Subcutaneous abdominal adipose tissue (tissue), 5 donors: ENCODE measurements around the gene EPB41.

Source experiments
- H3K27ac ChIP-seq: one replicate; pipeline ENCODE4 v1.7.0; 2013; ENCODE audit warnings: low read depth, mild to moderate bottlenecking, inconsistent platforms, low read length, moderate library complexity
- H3K27me3 ChIP-seq, 5 donors: one replicate each; pipeline ENCODE4 v1.7.0; 2013; ENCODE audit warnings: low read length in 5 of 5, inconsistent platforms in 1 of 5; ENCODE audit not compliant: control insufficient read depth in 5 of 5, insufficient read depth in 4 of 5
- H3K36me3 ChIP-seq, 5 donors: one replicate each; pipeline ENCODE4 v1.7.0; 2013; ENCODE audit warnings: low read length in 5 of 5; ENCODE audit not compliant: control insufficient read depth in 5 of 5, insufficient read depth in 5 of 5
- H3K4me1 ChIP-seq, 5 donors: one replicate each; pipeline ENCODE4 v1.7.0; 2013; ENCODE audit warnings: low read length in 5 of 5, mild to moderate bottlenecking in 3 of 5, moderate library complexity in 1 of 5; ENCODE audit not compliant: control insufficient read depth in 5 of 5, insufficient read depth in 5 of 5
- H3K4me3 ChIP-seq, 5 donors: one replicate each; pipeline ENCODE4 v1.7.0; 2013; ENCODE audit warnings: low read length in 5 of 5, low read depth in 1 of 5
- H3K9ac ChIP-seq, 5 donors: one replicate each; pipeline ENCODE4 v1.7.0; 2013; ENCODE audit warnings: low read length in 5 of 5, mild to moderate bottlenecking in 4 of 5, moderate library complexity in 3 of 5
- H3K9me3 ChIP-seq, 5 donors: one replicate each; pipeline ENCODE4 v1.7.0; 2013; ENCODE audit warnings: low read length in 5 of 5; ENCODE audit not compliant: control insufficient read depth in 5 of 5
- donor health status: healthy.
- donor health status: healthy.
- donor health status: healthy.
- donor health status: healthy.
- donor health status: healthy.

The EPB41 gene

GRCh38 chr1:28890435-28890834 is 23.9 kb upstream of the EPB41 start:
- H3K4me3 ChIP-seq = no peak overlapping the region
- H3K4me1 ChIP-seq = peaks cover 4 to 50% (median 25%) of the 10 kb centered on the region in 5 donors
- H3K27me3 ChIP-seq = no peaks in the 10 kb centered on the region
- H3K9me3 ChIP-seq = no peaks in the 10 kb centered on the region
- H3K27ac ChIP-seq = peak overlapping the region; percentile 1
- no peak overlapping the region for H3K9ac ChIP-seq
- peaks cover 0 to 4% (median 0%) of the 10 kb centered on the region in 5 donors for H3K36me3 ChIP-seq

GRCh38 chr1:28890836-28891235 is 23.5 kb upstream of the EPB41 start:
- Histone ChIP-seq H3K9me3 (no peaks in the 10 kb centered on the region), H3K4me3 (no peak overlapping the region), H3K9ac (no peak overlapping the region), H3K4me1 (peaks cover 4 to 46% (median 25%) of the 10 kb centered on the region in 5 donors), H3K36me3 (peaks cover 0 to 4% (median 0%) of the 10 kb centered on the region in 5 donors), H3K27me3 (no peaks in the 10 kb centered on the region), H3K27ac (peak overlapping the region; percentile 1)

GRCh38 chr1:28891256-28891655 is 23.1 kb upstream of the EPB41 start:
- Histone ChIP-seq H3K4me3 (no peak overlapping the region), H3K27me3 (no peaks in the 10 kb centered on the region), H3K9me3 (no peaks in the 10 kb centered on the region), H3K36me3 (peaks cover 0 to 4% (median 0%) of the 10 kb centered on the region in 5 donors), H3K27ac (peak overlapping the region; percentile 1), H3K9ac (no peak overlapping the region), H3K4me1 (peaks cover 4 to 43% (median 23%) of the 10 kb centered on the region in 5 donors)

GRCh38 chr1:28893403-28894102 is 20.8 kb upstream of the EPB41 start:
- H3K9me3 ChIP-seq = no peaks in the 10 kb centered on the region
- peaks cover 0 to 4% (median 0%) of the 10 kb centered on the region in 5 donors for H3K36me3 ChIP-seq
- H3K4me1 ChIP-seq = peaks cover 0 to 39% (median 20%) of the 10 kb centered on the region in 5 donors
- H3K27me3 ChIP-seq = no peaks in the 10 kb centered on the region
- no peak overlapping the region for H3K4me3 ChIP-seq
- no peak overlapping the region for H3K27ac ChIP-seq
- peak overlapping the region in 2 of 5 donors; percentile 32 to 44 for H3K9ac ChIP-seq

GRCh38 chr1:28894785-28895184 is 19.6 kb upstream of the EPB41 start:
- Histone ChIP-seq H3K9ac (peak overlapping the region in 1 of 5 donors; percentile 44), H3K4me1 (peaks cover 2 to 46% (median 27%) of the 10 kb centered on the region in 5 donors), H3K4me3 (no peak overlapping the region), H3K9me3 (no peaks in the 10 kb centered on the region), H3K36me3 (peaks cover 0 to 4% (median 0%) of the 10 kb centered on the region in 5 donors), H3K27ac (peak overlapping the region; percentile 22), H3K27me3 (no peaks in the 10 kb centered on the region)

- H3K4me3 ChIP-seq = no peak overlapping the region
- H3K36me3 ChIP-seq = peaks cover 0 to 4% (median 0%) of the 10 kb centered on the region in 5 donors
- H3K9me3 ChIP-seq = no peaks in the 10 kb centered on the region
- peaks cover 2 to 50% (median 34%) of the 10 kb centered on the region in 5 donors for H3K4me1 ChIP-seq
- H3K27ac ChIP-seq = no peak overlapping the region
- no peaks in the 10 kb centered on the region for H3K27me3 ChIP-seq
- peak overlapping the region in 1 of 5 donors; percentile 22 for H3K9ac ChIP-seq
Measured at GRCh38 chr1:28895896-28896608, 18.3 kb upstream of the EPB41 start.

- Histone ChIP-seq H3K27ac (no peak overlapping the region), H3K9me3 (no peaks in the 10 kb centered on the region), H3K4me3 (no peak overlapping the region), H3K4me1 (peaks cover 2 to 46% (median 34%) of the 10 kb centered on the region in 5 donors), H3K27me3 (no peaks in the 10 kb centered on the region), H3K9ac (peak overlapping the region in 2 of 5 donors; percentile 20 to 22), H3K36me3 (peaks cover 0 to 4% (median 0%) of the 10 kb centered on the region in 5 donors)
Measured at GRCh38 chr1:28896609-28896986, 17.8 kb upstream of the EPB41 start.

GRCh38 chr1:28897789-28898188 is 16.6 kb upstream of the EPB41 start:
- H3K4me3 ChIP-seq = no peak overlapping the region
- H3K9ac ChIP-seq = no peak overlapping the region
- peaks cover 2 to 46% (median 34%) of the 10 kb centered on the region in 5 donors for H3K4me1 ChIP-seq
- no peaks in the 10 kb centered on the region for H3K27me3 ChIP-seq
- H3K36me3 ChIP-seq = peaks cover 0 to 4% (median 0%) of the 10 kb centered on the region in 5 donors
- H3K27ac ChIP-seq = peak overlapping the region; percentile 54
- no peaks in the 10 kb centered on the region for H3K9me3 ChIP-seq

GRCh38 chr1:28898405-28898881 is 15.9 kb upstream of the EPB41 start:
- H3K36me3 ChIP-seq = peaks cover 0 to 4% (median 0%) of the 10 kb centered on the region in 5 donors
- H3K4me1 ChIP-seq = peaks cover 2 to 43% (median 34%) of the 10 kb centered on the region in 5 donors
- H3K27me3 ChIP-seq = no peaks in the 10 kb centered on the region
- no peaks in the 10 kb centered on the region for H3K9me3 ChIP-seq
- H3K4me3 ChIP-seq = no peak overlapping the region
- peak overlapping the region; percentile 54 for H3K27ac ChIP-seq
- H3K9ac ChIP-seq = peak overlapping the region in 1 of 5 donors; percentile 31

GRCh38 chr1:28899267-28899666 is 15.1 kb upstream of the EPB41 start:
- peak overlapping the region in 1 of 5 donors; percentile 22 for H3K4me3 ChIP-seq
- H3K27me3 ChIP-seq = no peaks in the 10 kb centered on the region
- peak overlapping the region; percentile 54 for H3K27ac ChIP-seq
- peaks cover 2 to 42% (median 34%) of the 10 kb centered on the region in 5 donors for H3K4me1 ChIP-seq
- peak overlapping the region in 4 of 5 donors; percentile 12 to 43 (median 22) for H3K9ac ChIP-seq
- no peaks in the 10 kb centered on the region for H3K9me3 ChIP-seq
- H3K36me3 ChIP-seq = peaks cover 0 to 4% (median 0%) of the 10 kb centered on the region in 5 donors
